HepG2 (cell line): ENCODE data around the gene WDR18. TPM values are rescaled to one million over a fixed set of nuclear protein-coding genes. Genes with fewer than 3 reads are reported as not detected.
A peak's percentile ranks its signal among the peaks of the same experiment; 100 is the strongest.

ENCODE experiments used
- BRD4 ChIP-seq: sonication (generic); formaldehyde crosslinking; IDR thresholded peaks from 2 replicates; pipeline ENCODE4 v1.4.0; 2020; ENCODE audit warnings: missing genetic modification reagents
- CCAR2 ChIP-seq: fragments of 200-400 bp; formaldehyde crosslinking; optimal IDR thresholded peaks from 2 replicates; pipeline ENCODE3; 2018; ENCODE audit warnings: low read depth, mild to moderate bottlenecking, low read length, moderate library complexity
- ELF1 ChIP-seq: sonication (generic); formaldehyde crosslinking; IDR thresholded peaks from 2 replicates; pipeline ENCODE4 v1.4.0; 2020; ENCODE audit warnings: missing genetic modification reagents
- HIVEP1 ChIP-seq: sonication (generic); formaldehyde crosslinking; IDR thresholded peaks from 2 replicates; pipeline ENCODE4 v1.4.0; 2020; ENCODE audit warnings: mild to moderate bottlenecking, missing genetic modification reagents
- KLF15 ChIP-seq: sonication (generic); formaldehyde crosslinking; IDR thresholded peaks from 2 replicates; pipeline ENCODE4 v1.8.1; 2023; ENCODE audit warnings: borderline replicate concordance, mild to moderate bottlenecking, inconsistent platforms, missing genetic modification reagents, mixed read lengths
- KLF16 ChIP-seq, 2 experiments: sonication (generic) in 1 of 2; formaldehyde crosslinking in 1 of 2; IDR thresholded peaks; 2 replicates each; pipeline versions ENCODE4 v1.6.1 to v1.8.0; 2016 to 2023; ENCODE audit warnings: missing genetic modification reagents in 2 of 2, missing compliant biosample characterization in 1 of 2
- MEIS2 ChIP-seq: sonication (generic); formaldehyde crosslinking; IDR thresholded peaks from 2 replicates; pipeline ENCODE4 v1.9.0; 2021; ENCODE audit warnings: mild to moderate bottlenecking, missing genetic modification reagents
- NBN ChIP-seq: fragments of 450-650 bp; conservative IDR thresholded peaks from 2 replicates; pipeline ENCODE4 v1.6.1; 2017
- SP140L ChIP-seq: sonication (generic); formaldehyde crosslinking; IDR thresholded peaks from 2 replicates; pipeline ENCODE4 v1.4.0; 2020; ENCODE audit warnings: missing genetic modification reagents, borderline replicate concordance
- ZNF143 ChIP-seq: sonication (generic); formaldehyde crosslinking; IDR thresholded peaks from 2 replicates; pipeline ENCODE4 v1.4.0; 2020; ENCODE audit warnings: missing genetic modification reagents
- ZNF562 ChIP-seq: sonication (generic); formaldehyde crosslinking; IDR thresholded peaks from 2 replicates; pipeline ENCODE4 v1.8.0; 2022; ENCODE audit warnings: missing genetic modification reagents, borderline replicate concordance
- ZNF75D ChIP-seq: sonication (generic); formaldehyde crosslinking; IDR thresholded peaks from 2 replicates; pipeline ENCODE4 v1.8.1; 2023; ENCODE audit warnings: missing genetic modification reagents, mild to moderate bottlenecking, borderline replicate concordance
- ZNF816 ChIP-seq: sonication (generic); formaldehyde crosslinking; IDR thresholded peaks from 2 replicates; pipeline ENCODE4 v1.8.0; 2022; ENCODE audit warnings: missing genetic modification reagents, mild to moderate bottlenecking, borderline replicate concordance
- ZNF850 ChIP-seq: sonication (generic); formaldehyde crosslinking; conservative IDR thresholded peaks from 2 replicates; pipeline ENCODE4 v1.9.0; 2021; ENCODE audit warnings: mild to moderate bottlenecking, missing genetic modification reagents
- polyA plus RNA-seq, 8 experiments: library from polyadenylated mRNA; depleted of rRNA in 3 of 8; stranded (reverse) in 7 of 8; unstranded in 1 of 8; fragments of >200 nt; fragmentation: Illumina TruSeq in 4 of 8; extraction: Trizol in 4 of 8; gene quantifications; 2 replicates each; pipeline versions ENCODE4 v1.2.1 to v1.2.3, GENCODE V29; 2011 to 2016; ENCODE audit warnings: low read depth in 4 of 8, missing spikeins in 1 of 8, mixed read lengths in 1 of 8; ENCODE audit not compliant: insufficient read depth in 1 of 8
- total RNA-seq, 5 experiments: library from RNA; depleted of rRNA; stranded (reverse); fragments of >200 nt; fragmentation: Illumina TruSeq; extraction: Trizol; gene quantifications; 2 replicates each; pipeline ENCODE4 v1.2.3, GENCODE V29; 2016; ENCODE audit warnings: low read depth in 1 of 5
- TF ChIP-seq, protein P1 (sequence below): sonication (generic); formaldehyde crosslinking; IDR thresholded peaks from 2 replicates; pipeline ENCODE4 v1.9.0; 2021; ENCODE audit warnings: mild to moderate bottlenecking, missing genetic modification reagents
- TF ChIP-seq, protein P2 (sequence below): sonication (generic); formaldehyde crosslinking; IDR thresholded peaks from 2 replicates; pipeline ENCODE4 v1.5.0; 2020; ENCODE audit warnings: mild to moderate bottlenecking, missing genetic modification reagents
- TF ChIP-seq, protein P3 (sequence below): sonication (generic); formaldehyde crosslinking; IDR thresholded peaks from 2 replicates; pipeline ENCODE4 v1.5.1; 2020; ENCODE audit warnings: mild to moderate bottlenecking, missing genetic modification reagents, borderline replicate concordance
- TF ChIP-seq, protein P4 (sequence below), 2 experiments: fragments of 450-650 bp in 1 of 2; sonication (generic) in 1 of 2; formaldehyde crosslinking; IDR thresholded peaks; 2 replicates each; pipeline versions ENCODE4 v1.5.0 to v1.8.0; 2020 to 2022; ENCODE audit warnings: mild to moderate bottlenecking in 1 of 2, missing genetic modification reagents in 1 of 2

Gene WDR18
- total and polyA plus RNA-seq, 2 of the 13 experiments (the other 11 are each of a cell fraction or from before 2014, with no cell fraction given) = 36.4 to 47.6 TPM

DNA sequence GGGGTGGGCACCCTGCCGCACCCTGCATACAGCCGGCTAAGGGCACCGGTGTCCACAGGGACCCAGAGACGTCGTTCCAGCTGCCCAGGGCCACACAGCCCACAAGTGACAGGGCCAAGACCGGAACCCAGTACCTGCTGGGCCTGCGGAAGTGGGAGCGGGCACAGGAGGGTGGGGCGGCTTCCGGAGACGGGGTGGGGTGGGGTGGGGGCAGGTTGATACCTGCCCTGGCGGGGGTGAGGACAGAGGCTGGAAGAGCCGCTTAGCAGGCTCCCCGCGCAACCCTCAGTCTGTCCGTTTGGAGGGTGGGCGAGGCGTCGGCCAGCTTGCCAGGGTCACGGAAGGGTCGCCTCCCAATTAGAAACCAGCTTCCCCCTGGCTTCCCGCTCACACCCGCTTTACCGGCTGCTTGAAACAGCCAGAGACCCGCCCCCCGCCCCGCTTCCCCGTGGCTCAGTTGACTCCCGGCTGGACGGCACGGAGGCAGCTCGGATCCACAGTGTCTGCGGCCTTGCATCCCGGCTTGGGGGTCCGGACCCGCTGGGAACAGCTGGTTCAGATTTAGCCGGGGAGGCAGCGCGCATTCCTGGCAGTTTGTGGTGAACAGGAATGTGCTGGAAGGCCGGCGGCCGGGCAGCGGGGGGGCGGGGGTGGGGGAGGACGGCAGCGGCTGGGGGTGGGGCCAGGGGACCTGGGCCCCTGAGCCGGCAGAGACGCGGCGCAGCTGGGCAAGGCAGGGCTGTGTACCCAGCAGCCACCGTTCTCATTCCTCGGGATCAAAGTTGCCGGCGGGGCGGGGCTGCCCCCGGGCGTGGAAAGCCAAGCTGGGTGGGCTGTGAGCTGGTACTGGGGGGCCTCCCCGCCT is 44.1 kb downstream of the WDR18 start (continued):
- TF ChIP-seq, protein P1, sequence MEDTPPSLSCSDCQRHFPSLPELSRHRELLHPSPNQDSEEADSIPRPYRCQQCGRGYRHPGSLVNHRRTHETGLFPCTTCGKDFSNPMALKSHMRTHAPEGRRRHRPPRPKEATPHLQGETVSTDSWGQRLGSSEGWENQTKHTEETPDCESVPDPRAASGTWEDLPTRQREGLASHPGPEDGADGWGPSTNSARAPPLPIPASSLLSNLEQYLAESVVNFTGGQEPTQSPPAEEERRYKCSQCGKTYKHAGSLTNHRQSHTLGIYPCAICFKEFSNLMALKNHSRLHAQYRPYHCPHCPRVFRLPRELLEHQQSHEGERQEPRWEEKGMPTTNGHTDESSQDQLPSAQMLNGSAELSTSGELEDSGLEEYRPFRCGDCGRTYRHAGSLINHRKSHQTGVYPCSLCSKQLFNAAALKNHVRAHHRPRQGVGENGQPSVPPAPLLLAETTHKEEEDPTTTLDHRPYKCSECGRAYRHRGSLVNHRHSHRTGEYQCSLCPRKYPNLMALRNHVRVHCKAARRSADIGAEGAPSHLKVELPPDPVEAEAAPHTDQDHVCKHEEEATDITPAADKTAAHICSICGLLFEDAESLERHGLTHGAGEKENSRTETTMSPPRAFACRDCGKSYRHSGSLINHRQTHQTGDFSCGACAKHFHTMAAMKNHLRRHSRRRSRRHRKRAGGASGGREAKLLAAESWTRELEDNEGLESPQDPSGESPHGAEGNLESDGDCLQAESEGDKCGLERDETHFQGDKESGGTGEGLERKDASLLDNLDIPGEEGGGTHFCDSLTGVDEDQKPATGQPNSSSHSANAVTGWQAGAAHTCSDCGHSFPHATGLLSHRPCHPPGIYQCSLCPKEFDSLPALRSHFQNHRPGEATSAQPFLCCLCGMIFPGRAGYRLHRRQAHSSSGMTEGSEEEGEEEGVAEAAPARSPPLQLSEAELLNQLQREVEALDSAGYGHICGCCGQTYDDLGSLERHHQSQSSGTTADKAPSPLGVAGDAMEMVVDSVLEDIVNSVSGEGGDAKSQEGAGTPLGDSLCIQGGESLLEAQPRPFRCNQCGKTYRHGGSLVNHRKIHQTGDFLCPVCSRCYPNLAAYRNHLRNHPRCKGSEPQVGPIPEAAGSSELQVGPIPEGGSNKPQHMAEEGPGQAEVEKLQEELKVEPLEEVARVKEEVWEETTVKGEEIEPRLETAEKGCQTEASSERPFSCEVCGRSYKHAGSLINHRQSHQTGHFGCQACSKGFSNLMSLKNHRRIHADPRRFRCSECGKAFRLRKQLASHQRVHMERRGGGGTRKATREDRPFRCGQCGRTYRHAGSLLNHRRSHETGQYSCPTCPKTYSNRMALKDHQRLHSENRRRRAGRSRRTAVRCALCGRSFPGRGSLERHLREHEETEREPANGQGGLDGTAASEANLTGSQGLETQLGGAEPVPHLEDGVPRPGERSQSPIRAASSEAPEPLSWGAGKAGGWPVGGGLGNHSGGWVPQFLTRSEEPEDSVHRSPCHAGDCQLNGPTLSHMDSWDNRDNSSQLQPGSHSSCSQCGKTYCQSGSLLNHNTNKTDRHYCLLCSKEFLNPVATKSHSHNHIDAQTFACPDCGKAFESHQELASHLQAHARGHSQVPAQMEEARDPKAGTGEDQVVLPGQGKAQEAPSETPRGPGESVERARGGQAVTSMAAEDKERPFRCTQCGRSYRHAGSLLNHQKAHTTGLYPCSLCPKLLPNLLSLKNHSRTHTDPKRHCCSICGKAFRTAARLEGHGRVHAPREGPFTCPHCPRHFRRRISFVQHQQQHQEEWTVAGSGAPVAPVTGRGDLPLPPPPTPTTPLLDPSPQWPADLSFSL (CRISPR knock-in tag) = no peak
- no peak for TF ChIP-seq NBN
- TF ChIP-seq CCAR2 = no peak
- no peak for TF ChIP-seq ZNF816
- no peak for TF ChIP-seq ZNF850 (CRISPR knock-in tag)
- TF ChIP-seq ZNF75D = no peak
- no peak for TF ChIP-seq BRD4 (CRISPR knock-in tag)
- TF ChIP-seq, protein P2, sequence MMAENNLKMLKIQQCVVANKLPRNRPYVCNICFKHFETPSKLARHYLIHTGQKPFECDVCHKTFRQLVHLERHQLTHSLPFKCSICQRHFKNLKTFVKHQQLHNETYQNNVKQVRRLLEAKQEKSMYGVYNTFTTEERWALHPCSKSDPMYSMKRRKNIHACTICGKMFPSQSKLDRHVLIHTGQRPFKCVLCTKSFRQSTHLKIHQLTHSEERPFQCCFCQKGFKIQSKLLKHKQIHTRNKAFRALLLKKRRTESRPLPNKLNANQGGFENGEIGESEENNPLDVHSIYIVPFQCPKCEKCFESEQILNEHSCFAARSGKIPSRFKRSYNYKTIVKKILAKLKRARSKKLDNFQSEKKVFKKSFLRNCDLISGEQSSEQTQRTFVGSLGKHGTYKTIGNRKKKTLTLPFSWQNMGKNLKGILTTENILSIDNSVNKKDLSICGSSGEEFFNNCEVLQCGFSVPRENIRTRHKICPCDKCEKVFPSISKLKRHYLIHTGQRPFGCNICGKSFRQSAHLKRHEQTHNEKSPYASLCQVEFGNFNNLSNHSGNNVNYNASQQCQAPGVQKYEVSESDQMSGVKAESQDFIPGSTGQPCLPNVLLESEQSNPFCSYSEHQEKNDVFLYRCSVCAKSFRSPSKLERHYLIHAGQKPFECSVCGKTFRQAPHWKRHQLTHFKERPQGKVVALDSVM = no peak
- TF ChIP-seq MEIS2 (CRISPR knock-in tag) = no peak
- TF ChIP-seq SP140L = no peak
- no peak for TF ChIP-seq KLF16 (CRISPR knock-in tag; IDR thresholded peaks at IDR 0.05)
- TF ChIP-seq KLF15 (CRISPR knock-in tag) = 0 out of 2 replicates have a peak, but pooled peaks have one; percentile 66
- no peak for TF ChIP-seq ZNF562
- TF ChIP-seq, protein P3, sequence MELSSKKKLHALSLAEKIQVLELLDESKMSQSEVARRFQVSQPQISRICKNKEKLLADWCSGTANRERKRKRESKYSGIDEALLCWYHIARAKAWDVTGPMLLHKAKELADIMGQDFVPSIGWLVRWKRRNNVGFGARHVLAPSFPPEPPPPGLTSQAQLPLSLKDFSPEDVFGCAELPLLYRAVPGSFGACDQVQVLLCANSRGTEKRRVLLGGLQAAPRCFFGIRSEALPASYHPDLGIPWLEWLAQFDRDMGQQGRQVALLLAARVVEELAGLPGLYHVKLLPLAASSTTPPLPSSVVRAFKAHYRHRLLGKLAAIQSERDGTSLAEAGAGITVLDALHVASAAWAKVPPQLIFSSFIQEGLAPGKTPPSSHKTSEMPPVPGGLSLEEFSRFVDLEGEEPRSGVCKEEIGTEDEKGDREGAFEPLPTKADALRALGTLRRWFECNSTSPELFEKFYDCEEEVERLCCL (CRISPR knock-in tag) = no peak
- TF ChIP-seq HIVEP1 (CRISPR knock-in tag) = 0 out of 2 replicates have a peak, but pooled peaks have one; percentile 23
- TF ChIP-seq ELF1 (CRISPR knock-in tag) = no peak
- peak; percentile 64; the same call in 1 of the 2 replicates for TF ChIP-seq ZNF143 (CRISPR knock-in tag)
- TF ChIP-seq, protein P4, sequence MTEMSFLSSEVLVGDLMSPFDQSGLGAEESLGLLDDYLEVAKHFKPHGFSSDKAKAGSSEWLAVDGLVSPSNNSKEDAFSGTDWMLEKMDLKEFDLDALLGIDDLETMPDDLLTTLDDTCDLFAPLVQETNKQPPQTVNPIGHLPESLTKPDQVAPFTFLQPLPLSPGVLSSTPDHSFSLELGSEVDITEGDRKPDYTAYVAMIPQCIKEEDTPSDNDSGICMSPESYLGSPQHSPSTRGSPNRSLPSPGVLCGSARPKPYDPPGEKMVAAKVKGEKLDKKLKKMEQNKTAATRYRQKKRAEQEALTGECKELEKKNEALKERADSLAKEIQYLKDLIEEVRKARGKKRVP (CRISPR knock-in tag; IDR thresholded peaks at IDR 0.05) = no peak
